ENCODE data around the gene INO80E. TPM values are rescaled to one million over a fixed set of nuclear protein-coding genes. Genes with fewer than 3 reads are reported as not detected.

Gene INO80E
- total and polyA plus RNA-seq, 4 donors, result 8.0 to 24.8 (median 17.2) TPM

- TF ChIP-seq YY1 (IDR thresholded peaks at IDR 0.05) (no peak), REST (IDR thresholded peaks at IDR 0.05) (no peak), ZBTB33 (IDR thresholded peaks at IDR 0.05) (no peak), GABPA (IDR thresholded peaks at IDR 0.05 in 1 of 2, conservative IDR thresholded peaks at IDR 0.05 in 1 of 2) (no peak), TAF1 (conservative IDR thresholded peaks at IDR 0.05) (no peak), NR2F2 (IDR thresholded peaks at IDR 0.05) (no peak), FOXA2 (IDR thresholded peaks at IDR 0.05) (no peak), HNF4A (conservative IDR thresholded peaks at IDR 0.05) (no peak), SP1 (IDR thresholded peaks at IDR 0.05) (no peak), HNF4G (IDR thresholded peaks at IDR 0.05) (no peak), FOXA1 (IDR thresholded peaks at IDR 0.05) (no peak), RXRA (IDR thresholded peaks at IDR 0.05) (no peak), ATF3 (IDR thresholded peaks at IDR 0.05) (no peak)
- H3K4me3 ChIP-seq (ENCODE audit: low read depth in 1 of 3, low read length in 3 of 3), result peak overlapping the region in 2 of 3 donors; percentile 81 to 90
- peaks cover 2 to 22% (median 13%) of the 10 kb centered on the region in 4 donors for H3K4me1 ChIP-seq (ENCODE audit: control insufficient read depth in 4 of 4, insufficient read depth in 4 of 4, low read length in 3 of 4)
- H3K27ac ChIP-seq (ENCODE audit: low read depth in 1 of 2, low read length in 2 of 2), result peak overlapping the region in 1 of 2 donors; percentile 65
- peak overlapping the region; percentile 5 to 52 for H3K9ac ChIP-seq (ENCODE audit: low read depth in 1 of 2, low read length in 2 of 2)
- no peaks in the 10 kb centered on the region for H3K9me3 ChIP-seq (ENCODE audit: control insufficient read depth in 4 of 4, low read length in 3 of 4)
- WGBS, result 66% methylated on average over 10 of the region's 10 CpGs
- H3K27me3 ChIP-seq (ENCODE audit: control insufficient read depth in 4 of 4, insufficient read depth in 4 of 4, low read length in 3 of 4), result no peaks in the 10 kb centered on the region
- no peak for DNase-seq (ENCODE audit: low spot score)
- H3K36me3 ChIP-seq (ENCODE audit: control insufficient read depth in 4 of 4, insufficient read depth in 3 of 4, low read depth in 1 of 4, low read length in 3 of 4), result no peaks in the 10 kb centered on the region
Measured at GRCh38 chr16:29961127-29961478, 34.9 kb upstream of the INO80E start.

- Histone ChIP-seq H3K9ac (ENCODE audit: low read depth in 1 of 2, low read length in 2 of 2) (peak within 1 kb of the TSS; percentile 78 to 90), H3K36me3 (ENCODE audit: control insufficient read depth in 4 of 4, insufficient read depth in 3 of 4, low read depth in 1 of 4, low read length in 3 of 4) (no peaks in the 10 kb centered on the region), H3K9me3 (ENCODE audit: control insufficient read depth in 4 of 4, low read length in 3 of 4) (no peaks in the 10 kb centered on the region), H3K4me3 (ENCODE audit: low read depth in 1 of 3, low read length in 3 of 3) (peak within 1 kb of the TSS; percentile 74 to 90 (median 81)), H3K27me3 (ENCODE audit: control insufficient read depth in 4 of 4, insufficient read depth in 4 of 4, low read length in 3 of 4) (no peaks in the 10 kb centered on the region), H3K4me1 (ENCODE audit: control insufficient read depth in 4 of 4, insufficient read depth in 4 of 4, low read length in 3 of 4) (peaks cover 2 to 22% (median 13%) of the 10 kb centered on the region in 4 donors), H3K27ac (ENCODE audit: low read depth in 1 of 2, low read length in 2 of 2) (peak within 1 kb of the TSS; percentile 65 to 86)
- 1% methylated on average over 75 of the region's 75 CpGs for WGBS
- DNase-seq (ENCODE audit: low spot score), result peak; percentile 89
- TF ChIP-seq RXRA (IDR thresholded peaks at IDR 0.05) (no peak), TAF1 (conservative IDR thresholded peaks at IDR 0.05) (peak; percentile 64), HNF4A (conservative IDR thresholded peaks at IDR 0.05) (peak in 1 of 2 donors; percentile 42), MAX (IDR thresholded peaks at IDR 0.05) (no peak), JUND (IDR thresholded peaks at IDR 0.05) (no peak), RAD21 (IDR thresholded peaks at IDR 0.05) (peak; percentile 19 to 49), SP1 (IDR thresholded peaks at IDR 0.05) (no peak), NR2F2 (IDR thresholded peaks at IDR 0.05) (peak; percentile 16), CTCF (IDR thresholded peaks at IDR 0.05; ENCODE audit: low read depth, low read length, missing input control) (peak; percentile 49), EGR1 (IDR thresholded peaks at IDR 0.05; ENCODE audit: low read depth in 2 of 2) (no peak), GABPA (IDR thresholded peaks at IDR 0.05 in 1 of 2, conservative IDR thresholded peaks at IDR 0.05 in 1 of 2) (peak in 1 of 2 donors; percentile 2)
Measured at GRCh38 chr16:29961479-29962343, 34.3 kb upstream of the INO80E start, which contains the start of gene TMEM219. TSS of gene TMEM219 (plus strand) at chr16:29962079. CDS start at chr16:29963144, 1,065 bp downstream.

All from liver (tissue), 9 donors.